Adrenal gland (tissue), 12 donors: Measurements from ENCODE around the gene FMN2. TPM values are rescaled to one million over a fixed set of nuclear protein-coding genes. Genes with fewer than 3 reads are reported as not detected.

ENCODE experiments used
- DNase-seq, 7 donors: peaks; one replicate each; pipeline ENCODE4 v3.0.0-alpha.2; 2019 to 2020
- H3K27ac ChIP-seq, 5 donors: fragments of 200-600 bp; sonication (generic) in 4 of 5; 1 replicate in 3 of 5; 2 replicates in 2 of 5; pipeline versions ENCODE4 v1.5.1 to v1.8.0; 2016 to 2020; ENCODE audit warnings: mild to moderate bottlenecking in 1 of 5
- H3K27me3 ChIP-seq: fragments of 200-600 bp; 2 replicates; pipeline ENCODE4 v1.8.0; 2021
- H3K36me3 ChIP-seq, 2 donors: fragments of 200-600 bp; replicated peaks in 1 of 2; 1 replicate in 1 of 2; 2 replicates in 1 of 2; pipeline versions ENCODE4 v1.5.1 to v1.8.0; 2018 to 2022
- H3K4me1 ChIP-seq, 2 donors: fragments of 200-600 bp; replicated peaks in 1 of 2; 1 replicate in 1 of 2; 2 replicates in 1 of 2; pipeline versions ENCODE4 v1.5.1 to v1.8.0; 2018 to 2021
- H3K4me3 ChIP-seq, 4 donors: fragments of 200-600 bp; sonication (generic) in 3 of 4; one replicate each; pipeline ENCODE4 v1.5.1; 2016 to 2018
- H3K9me3 ChIP-seq, 3 donors: fragments of 200-600 bp; sonication (generic) in 1 of 3; replicated peaks in 1 of 3; 1 replicate in 2 of 3; 2 replicates in 1 of 3; pipeline versions ENCODE4 v1.5.1 to v1.8.0; 2016 to 2021
- POLR2A ChIP-seq, 2 donors: fragments of 450-650 bp; IDR thresholded peaks; one replicate each; pipeline ENCODE4 v1.6.1; 2017; ENCODE audit warnings: antibody characterized with exemption in 2 of 2, mild to moderate bottlenecking in 2 of 2, moderate library complexity in 1 of 2
- WGBS, 4 donors: extraction: QIAGEN DNeasy Blood & Tissue Kit in 2 of 4; methylation state at CpG; one replicate each; pipeline versions ENCODE4 v1.1.5 to v1.1.7; 2013 to 2017; 5-methylcytosine and 5-hydroxymethylcytosine counted together
- intact Hi-C, 2 donors: fragments of 100-400 bp; cut with DNase I; formaldehyde crosslinking; loops; one replicate each; pipeline versions ENCODE4 v1.14.1 to v1.15.0; 2022 to 2023
- polyA plus RNA-seq, 3 donors: library from polyadenylated mRNA; stranded (reverse); fragments of 200-250 nt in 2 of 3; fragments of 350-450 nt in 1 of 3; fragmentation: Illumina TruSeq in 1 of 3; extraction: RNeasy Lipid Tissue Mini Kit (QIAGEN cat#74804) in 1 of 3; gene quantifications; one replicate each; pipeline ENCODE4 v1.2.3, GENCODE V29; 2013 to 2014
- total RNA-seq, 9 donors: library from RNA; depleted of rRNA in 4 of 9; stranded (reverse); fragments of >200 nt in 4 of 9; fragments of 120-200 nt in 1 of 9; fragmentation: NEBNext Ultra II Directional in 1 of 9; extraction: Animal tissue kit (Norgen Biotek cat#: 25700) in 1 of 9; gene quantifications; one replicate each; pipeline versions ENCODE4 v1.1.0 to v1.2.4, GENCODE V29; 2013 to 2023
- TF ChIP-seq, protein P1 (sequence below), 6 experiments: fragments of 450-650 bp in 4 of 6; fragments of 200-600 bp in 2 of 6; sonication (generic) in 1 of 6; IDR thresholded peaks; 1 replicate in 5 of 6; 2 replicates in 1 of 6; pipeline versions ENCODE4 v1.5.1 to v1.8.0; 2016 to 2021; ENCODE audit warnings: antibody characterized with exemption in 6 of 6, mild to moderate bottlenecking in 2 of 6, moderate library complexity in 1 of 6
- donor health status: healthy with polysubstance abuse.
- donor health status: Bipolar disorder and iron deficiency.
- donor health status: DM: yes; HTN: yes; CAD: no.
- donor health status: DM: no; HTN: no; CAD: no.
- donor health status: DM: no; HTN: no; CAD: no.
- donor health status: DM: yes; HTN: yes; CAD: no.

Gene FMN2
- total and polyA plus RNA-seq, 12 donors, result 0.69 to 9.8 (median 3.1) TPM

- Histone ChIP-seq H3K4me1 (no peaks in the 10 kb centered on the region), H3K4me3 (no peak overlapping the region), H3K27me3 (no peaks in the 10 kb centered on the region), H3K27ac (no peak overlapping the region), H3K36me3 (no peaks in the 10 kb centered on the region), H3K9me3 (no peaks in the 10 kb centered on the region)
- intact Hi-C loops, result no loop called here
- DNase-seq, result no peak
- 71 to 79% (median 75%) methylated on average over 2 of the region's 2 CpGs for WGBS, 4 donors
- TF ChIP-seq, protein P1, sequence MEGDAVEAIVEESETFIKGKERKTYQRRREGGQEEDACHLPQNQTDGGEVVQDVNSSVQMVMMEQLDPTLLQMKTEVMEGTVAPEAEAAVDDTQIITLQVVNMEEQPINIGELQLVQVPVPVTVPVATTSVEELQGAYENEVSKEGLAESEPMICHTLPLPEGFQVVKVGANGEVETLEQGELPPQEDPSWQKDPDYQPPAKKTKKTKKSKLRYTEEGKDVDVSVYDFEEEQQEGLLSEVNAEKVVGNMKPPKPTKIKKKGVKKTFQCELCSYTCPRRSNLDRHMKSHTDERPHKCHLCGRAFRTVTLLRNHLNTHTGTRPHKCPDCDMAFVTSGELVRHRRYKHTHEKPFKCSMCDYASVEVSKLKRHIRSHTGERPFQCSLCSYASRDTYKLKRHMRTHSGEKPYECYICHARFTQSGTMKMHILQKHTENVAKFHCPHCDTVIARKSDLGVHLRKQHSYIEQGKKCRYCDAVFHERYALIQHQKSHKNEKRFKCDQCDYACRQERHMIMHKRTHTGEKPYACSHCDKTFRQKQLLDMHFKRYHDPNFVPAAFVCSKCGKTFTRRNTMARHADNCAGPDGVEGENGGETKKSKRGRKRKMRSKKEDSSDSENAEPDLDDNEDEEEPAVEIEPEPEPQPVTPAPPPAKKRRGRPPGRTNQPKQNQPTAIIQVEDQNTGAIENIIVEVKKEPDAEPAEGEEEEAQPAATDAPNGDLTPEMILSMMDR (IDR thresholded peaks at IDR 0.05), result no peak
- no peak for TF ChIP-seq POLR2A (IDR thresholded peaks at IDR 0.05)
Measured at GRCh38 chr1:240306673-240307072, 215.0 kb downstream of the FMN2 start.

- no peak overlapping the region for H3K27ac ChIP-seq
- TF ChIP-seq, protein P1 (IDR thresholded peaks at IDR 0.05), result no peak
- no peak for TF ChIP-seq POLR2A (IDR thresholded peaks at IDR 0.05)
- intact Hi-C loops, result no loop called here
- WGBS, 4 donors, result 69 to 86% (median 75%) methylated on average over 3 of the region's 3 CpGs
- H3K36me3 ChIP-seq, result no peaks in the 10 kb centered on the region
- no peak overlapping the region for H3K4me3 ChIP-seq
- no peak for DNase-seq
- H3K9me3 ChIP-seq, result no peaks in the 10 kb centered on the region
- no peaks in the 10 kb centered on the region for H3K4me1 ChIP-seq
- H3K27me3 ChIP-seq, result no peaks in the 10 kb centered on the region
Measured at GRCh38 chr1:240308096-240308495, 216.4 kb downstream of the FMN2 start.

DNA sequence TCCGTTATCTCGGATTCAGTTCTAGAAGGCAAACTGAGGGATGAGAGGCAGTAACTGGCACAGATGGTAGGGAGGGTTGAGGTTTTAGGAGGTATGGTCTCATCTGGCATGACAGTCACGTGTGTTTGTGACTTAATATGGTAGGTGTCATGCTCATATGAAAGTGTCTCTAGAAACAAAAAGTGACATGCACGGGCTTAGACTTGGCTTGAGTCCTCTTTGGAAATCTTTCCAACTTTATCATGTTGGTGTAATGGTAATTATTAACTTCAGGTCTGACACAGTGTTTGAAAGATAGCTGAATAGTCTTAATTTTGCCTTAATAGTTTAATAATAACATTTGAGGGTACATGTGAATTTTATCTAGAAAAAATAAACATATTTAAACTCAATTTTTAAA lies 218.1 kb downstream of the FMN2 start:
- TF ChIP-seq POLR2A (IDR thresholded peaks at IDR 0.05), result no peak
- TF ChIP-seq, protein P1 (IDR thresholded peaks at IDR 0.05), result no peak
- H3K9me3 ChIP-seq, result no peaks in the 10 kb centered on the region
- no peaks in the 10 kb centered on the region for H3K27me3 ChIP-seq
- no peaks in the 10 kb centered on the region for H3K4me1 ChIP-seq
- no peak overlapping the region for H3K27ac ChIP-seq
- WGBS, 4 donors, result 55 to 82% (median 72%) methylated on average over 4 of the region's 4 CpGs
- H3K4me3 ChIP-seq, result no peak overlapping the region
- intact Hi-C loops, result no loop called here
- DNase-seq, result no peak
- no peaks in the 10 kb centered on the region for H3K36me3 ChIP-seq

DNA sequence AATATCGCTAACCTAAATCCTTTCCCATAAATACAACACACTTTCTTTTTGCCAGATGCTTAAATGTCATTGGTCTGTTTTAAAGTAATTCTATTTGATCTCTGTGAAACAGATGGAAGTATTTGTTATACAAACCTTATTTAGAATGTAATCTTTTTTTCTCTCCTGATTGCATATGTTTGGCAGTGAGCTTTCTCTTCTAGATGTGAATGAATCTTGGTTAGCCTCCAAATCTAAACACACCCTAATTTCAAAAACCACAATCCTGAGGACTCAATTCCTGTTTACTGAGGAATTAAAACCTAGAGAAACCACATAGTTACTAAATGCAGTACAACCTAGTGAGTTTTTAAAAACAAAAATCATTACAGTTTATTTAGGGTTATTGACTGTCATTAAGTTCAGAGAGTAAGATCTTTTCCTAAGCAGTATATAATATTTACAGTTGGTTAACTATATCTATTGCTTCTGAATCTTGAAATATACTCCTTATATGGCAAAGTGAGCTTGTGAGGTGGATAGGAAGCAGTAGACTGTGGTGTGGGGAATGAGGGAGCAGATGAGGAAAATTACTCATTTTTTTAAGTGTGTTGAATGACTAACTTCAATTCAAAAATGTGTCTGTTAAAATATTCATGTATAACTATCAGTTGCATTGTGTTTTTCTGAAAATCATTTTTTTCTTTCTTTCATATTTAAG lies 218.7 kb downstream of the FMN2 start:
- Histone ChIP-seq H3K4me1 (no peaks in the 10 kb centered on the region), H3K4me3 (no peak overlapping the region), H3K27ac (no peak overlapping the region), H3K27me3 (no peaks in the 10 kb centered on the region), H3K36me3 (no peaks in the 10 kb centered on the region), H3K9me3 (no peaks in the 10 kb centered on the region)
- no peak for DNase-seq
- 81 to 94% (median 91%) methylated on average over 1 of the region's 1 CpG for WGBS, 4 donors
- TF ChIP-seq, protein P1 (IDR thresholded peaks at IDR 0.05), result no peak
- TF ChIP-seq POLR2A (IDR thresholded peaks at IDR 0.05), result no peak
- intact Hi-C loops, result no loop called here
